SK-N-SH (cell line): ENCODE measurements around the gene PLXND1. TPM values are rescaled to one million over a fixed set of nuclear protein-coding genes. Genes with fewer than 3 reads are reported as not detected.

Source experiments
- CTCF ChIA-PET: fragments of 300-600, 350-600 bp; formaldehyde crosslinking; extraction: SDS; loops from one replicate; lab custom pipeline; 2021; lab: Yijun Ruan, JAX
- POLR2A ChIA-PET: fragments of 350-600 bp; sonication (Branson Sonifier 250); formaldehyde crosslinking; extraction: SDS; loops from one replicate; lab custom pipeline; 2020; ENCODE audit warnings: antibody characterized with exemption, inconsistent platforms; lab: Yijun Ruan, JAX
- DNase-seq: peaks from one replicate; pipeline ENCODE4 v3.0.0; 2012
- H2AFZ ChIP-seq: fragments of 200-600 bp; sonication (generic); 2 replicates; pipeline ENCODE4 v1.8.1; 2016; ENCODE audit warnings: antibody characterized with exemption, mild to moderate bottlenecking, low read depth
- H3F3A ChIP-seq: fragments of 200-600 bp; sonication (generic); replicated peaks from 2 replicates; pipeline ENCODE3; 2016; ENCODE audit warnings: antibody characterized with exemption, mild to moderate bottlenecking; ENCODE audit not compliant: insufficient read depth
- H3K27ac ChIP-seq, 2 experiments: fragments of 200-500 bp in 1 of 2; fragments of 200-600 bp in 1 of 2; sonication (Bioruptor generic) in 1 of 2; sonication (generic), shearing (Covaris generic) in 1 of 2; 2 replicates each; pipeline versions ENCODE4 v1.5.1 to v1.6.1; 2014 to 2016; ENCODE audit warnings: low read depth in 2 of 2, inconsistent platforms in 1 of 2, low read length in 1 of 2, mild to moderate bottlenecking in 1 of 2, mixed read lengths in 1 of 2
- H3K27me3 ChIP-seq: fragments of 200-600 bp; sonication (generic), shearing (Covaris generic); 2 replicates; pipeline ENCODE4 v1.6.1; 2016; ENCODE audit warnings: mixed run types; ENCODE audit not compliant: insufficient read depth
- H3K36me3 ChIP-seq, 2 experiments: fragments of 200-500 bp in 1 of 2; fragments of 200-600 bp in 1 of 2; sonication (Bioruptor generic) in 1 of 2; sonication (generic) in 1 of 2; replicated peaks in 1 of 2; 2 replicates each; pipeline versions ENCODE3 to v1.5.1; 2014 to 2016; ENCODE audit warnings: low read length in 1 of 2, mild to moderate bottlenecking in 1 of 2; ENCODE audit not compliant: insufficient read depth in 2 of 2, control insufficient read depth in 1 of 2
- H3K4me1 ChIP-seq, 2 experiments: fragments of 200-500 bp in 1 of 2; fragments of 200-600 bp in 1 of 2; sonication (Bioruptor generic) in 1 of 2; sonication (generic), shearing (Covaris generic) in 1 of 2; 2 replicates each; pipeline versions ENCODE4 v1.5.1 to v1.6.1; 2014 to 2016; ENCODE audit warnings: low read depth in 1 of 2, low read length in 1 of 2, mixed run types in 1 of 2; ENCODE audit not compliant: insufficient read depth in 2 of 2, control insufficient read depth in 1 of 2
- H3K4me2 ChIP-seq: fragments of 200-600 bp; sonication (generic), shearing (Covaris generic); 2 replicates; pipeline ENCODE4 v1.6.1; 2017; ENCODE audit warnings: mixed run types
- H3K4me3 ChIP-seq, 2 experiments: fragments of 200-500 bp in 1 of 2; fragments of 200-600 bp in 1 of 2; sonication (Bioruptor generic) in 1 of 2; sonication (generic), shearing (Covaris generic) in 1 of 2; 2 replicates each; pipeline versions ENCODE4 v1.5.1 to v1.8.1; 2014 to 2016; ENCODE audit warnings: low read depth in 2 of 2, inconsistent platforms in 1 of 2, low read length in 1 of 2, mild to moderate bottlenecking in 1 of 2, mixed read lengths in 1 of 2, moderate library complexity in 1 of 2
- H3K79me2 ChIP-seq: fragments of 200-600 bp; sonication (generic); 2 replicates; pipeline ENCODE4 v1.8.1; 2017; ENCODE audit warnings: mild to moderate bottlenecking; ENCODE audit not compliant: insufficient read depth
- H3K9ac ChIP-seq: fragments of 200-600 bp; sonication (generic); 2 replicates; pipeline ENCODE4 v1.6.1; 2017; ENCODE audit warnings: mixed run types
- H3K9me2 ChIP-seq: fragments of 200-600 bp; sonication (generic); 2 replicates; pipeline ENCODE4 v1.6.1; 2017; ENCODE audit warnings: mixed run types
- H3K9me3 ChIP-seq: fragments of 200-600 bp; sonication (generic); 2 replicates; pipeline ENCODE4 v1.6.1; 2017; ENCODE audit warnings: mixed run types, mild to moderate bottlenecking, moderate library complexity
- H4K20me1 ChIP-seq: fragments of 200-600 bp; sonication (generic); 2 replicates; pipeline ENCODE4 v1.6.1; 2017; ENCODE audit warnings: mild to moderate bottlenecking, mixed run types; ENCODE audit not compliant: insufficient read depth
- CHD2 ChIP-seq: fragments of 150-350 bp; IDR thresholded peaks from 2 replicates; pipeline ENCODE4 v1.6.1; 2018; ENCODE audit warnings: low read length; ENCODE audit not compliant: partially characterized antibody
- EP300 ChIP-seq, 2 experiments: IDR thresholded peaks; 2 replicates each; pipeline versions ENCODE4 v1.4.0 to v1.6.1; 2012; ENCODE audit warnings: borderline replicate concordance in 1 of 2, low read depth in 1 of 2, low read length in 1 of 2
- EZH2phosphoT487 ChIP-seq: fragments of 200-600 bp; sonication (generic); IDR thresholded peaks from 2 replicates; pipeline ENCODE4 v1.6.1; 2017; ENCODE audit warnings: low read depth, mixed run types, mild to moderate bottlenecking, antibody characterized with exemption, moderate library complexity, borderline replicate concordance
- FOXJ3 ChIP-seq: sonication (generic); formaldehyde crosslinking; IDR thresholded peaks from 2 replicates; pipeline ENCODE4 v1.5.1; 2020; ENCODE audit warnings: mild to moderate bottlenecking, missing genetic modification reagents
- GABPA ChIP-seq: IDR thresholded peaks from 2 replicates; pipeline ENCODE4 v1.4.0; 2012; ENCODE audit warnings: low read depth, mild to moderate bottlenecking
- GATA2 ChIP-seq: sonication (generic); formaldehyde crosslinking; IDR thresholded peaks from 2 replicates; pipeline ENCODE4 v1.5.0; 2020; ENCODE audit warnings: mild to moderate bottlenecking, missing genetic modification reagents
- JUND ChIP-seq: IDR thresholded peaks from 2 replicates; pipeline ENCODE4 v1.4.0; 2012
- MEF2A ChIP-seq: IDR thresholded peaks from 2 replicates; pipeline ENCODE4 v1.4.0; 2012; ENCODE audit warnings: low read depth, borderline replicate concordance
- MXI1 ChIP-seq: IDR thresholded peaks from 2 replicates; pipeline ENCODE4 v1.6.1; 2012; ENCODE audit warnings: mild to moderate bottlenecking, low read depth, low read length, improper control_type of control experiment
- NFIC ChIP-seq: IDR thresholded peaks from 2 replicates; pipeline ENCODE4 v1.4.0; 2012; ENCODE audit warnings: borderline replicate concordance
- NRF1 ChIP-seq: IDR thresholded peaks from 2 replicates; pipeline ENCODE4 v1.6.1; 2012; ENCODE audit warnings: low read depth, mild to moderate bottlenecking, low read length
- POLR2AphosphoS5 ChIP-seq: IDR thresholded peaks from 2 replicates; pipeline ENCODE4 v1.6.1; 2012; ENCODE audit warnings: low read depth, low read length
- RCOR1 ChIP-seq: fragments of 150-350 bp; IDR thresholded peaks from 2 replicates; pipeline ENCODE4 v1.6.1; 2017; ENCODE audit warnings: antibody characterized with exemption, low read length
- RFX5 ChIP-seq: IDR thresholded peaks from 2 replicates; pipeline ENCODE4 v1.6.1; 2012; ENCODE audit warnings: mild to moderate bottlenecking, improper control_type of control experiment, low read length
- SIN3A ChIP-seq: IDR thresholded peaks from 2 replicates; pipeline ENCODE4 v1.6.1; 2012; ENCODE audit warnings: low read depth, mild to moderate bottlenecking, low read length, moderate library complexity, borderline replicate concordance
- YY1 ChIP-seq: IDR thresholded peaks from 2 replicates; pipeline ENCODE4 v1.4.0; 2012; ENCODE audit warnings: low read depth, mild to moderate bottlenecking
- WGBS: methylation state at CpG from one replicate; pipeline ENCODE4 v1.1.6; 2017; ENCODE audit warnings: low lambda C conversion rate; 5-methylcytosine and 5-hydroxymethylcytosine counted together
- polyA plus RNA-seq, 3 experiments: library from polyadenylated mRNA; depleted of rRNA; stranded (reverse); fragments of >200 nt; gene quantifications; 2 replicates each; pipeline ENCODE4 v1.2.3, GENCODE V29; 2012
- TF ChIP-seq, protein P1 (sequence below): IDR thresholded peaks from 2 replicates; pipeline ENCODE4 v1.6.1; 2012; ENCODE audit warnings: mild to moderate bottlenecking, low read depth, low read length, moderate library complexity
- TF ChIP-seq, protein P2 (sequence below): IDR thresholded peaks from 2 replicates; pipeline ENCODE4 v1.4.0; 2012; ENCODE audit warnings: low read depth, borderline replicate concordance
- TF ChIP-seq, protein P3 (sequence below): IDR thresholded peaks from 2 replicates; pipeline ENCODE4; 2012
- TF ChIP-seq, protein P4 (sequence below): IDR thresholded peaks from 2 replicates; pipeline ENCODE4 v1.4.0; 2012; ENCODE audit warnings: low read depth

The PLXND1 gene
- polyA plus RNA-seq, 1 of the 3 experiments (the other 2 are of a cell fraction), result 53.5 TPM

DNA sequence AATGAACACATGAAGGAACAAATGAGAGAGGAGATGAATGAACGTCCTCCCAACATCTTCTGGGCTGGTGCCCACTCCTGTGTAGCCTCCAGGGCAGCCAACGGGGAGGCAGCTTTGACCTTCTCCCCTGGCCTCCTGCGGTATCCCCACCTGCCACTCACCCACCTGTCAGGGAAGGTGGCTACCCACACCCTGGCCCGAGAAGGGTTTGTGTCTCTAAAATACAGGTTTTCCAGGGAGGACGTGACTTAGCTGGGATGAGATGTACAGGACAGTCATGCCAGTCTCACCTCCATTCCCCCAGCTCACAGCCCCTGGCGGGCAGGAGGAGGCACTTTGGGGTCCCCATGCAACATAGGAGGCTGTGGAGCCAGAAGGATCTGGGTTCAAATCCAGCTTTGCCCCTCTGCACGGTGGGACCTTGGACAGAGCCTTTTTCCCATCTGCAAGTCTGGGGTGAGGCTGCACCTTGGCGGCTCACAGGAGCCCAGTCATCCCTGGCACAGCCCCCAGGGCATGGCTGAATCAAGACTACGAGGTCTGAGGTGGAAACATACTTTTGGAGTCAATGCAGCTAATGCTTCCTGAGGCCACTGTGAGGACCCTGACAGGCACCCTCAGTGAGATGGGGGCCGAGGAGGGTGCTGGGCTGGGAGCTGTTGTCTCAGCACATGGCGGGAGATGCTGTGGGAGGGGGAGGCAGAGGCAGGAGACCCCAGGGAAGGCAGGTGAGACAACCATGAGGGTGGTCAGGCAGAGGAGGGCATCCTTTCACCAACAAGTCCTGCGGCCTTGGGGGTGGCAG, 11.1 kb upstream of the PLXND1 start:
- TF ChIP-seq MEF2A (no peak), MXI1 (no peak), FOXJ3 (CRISPR knock-in tag) (no peak), RFX5 (no peak), NRF1 (no peak), NFIC (no peak), EP300 (IDR thresholded peaks at IDR 0.05; ENCODE audit: borderline replicate concordance in 1 of 2, low read depth in 1 of 2, low read length in 1 of 2) (no peak), EZH2phosphoT487 (no peak), POLR2AphosphoS5 (no peak), GABPA (no peak), SIN3A (no peak), YY1 (no peak), CHD2 (no peak), RCOR1 (no peak), JUND (no peak), GATA2 (CRISPR knock-in tag) (no peak)
- TF ChIP-seq, protein P1, sequence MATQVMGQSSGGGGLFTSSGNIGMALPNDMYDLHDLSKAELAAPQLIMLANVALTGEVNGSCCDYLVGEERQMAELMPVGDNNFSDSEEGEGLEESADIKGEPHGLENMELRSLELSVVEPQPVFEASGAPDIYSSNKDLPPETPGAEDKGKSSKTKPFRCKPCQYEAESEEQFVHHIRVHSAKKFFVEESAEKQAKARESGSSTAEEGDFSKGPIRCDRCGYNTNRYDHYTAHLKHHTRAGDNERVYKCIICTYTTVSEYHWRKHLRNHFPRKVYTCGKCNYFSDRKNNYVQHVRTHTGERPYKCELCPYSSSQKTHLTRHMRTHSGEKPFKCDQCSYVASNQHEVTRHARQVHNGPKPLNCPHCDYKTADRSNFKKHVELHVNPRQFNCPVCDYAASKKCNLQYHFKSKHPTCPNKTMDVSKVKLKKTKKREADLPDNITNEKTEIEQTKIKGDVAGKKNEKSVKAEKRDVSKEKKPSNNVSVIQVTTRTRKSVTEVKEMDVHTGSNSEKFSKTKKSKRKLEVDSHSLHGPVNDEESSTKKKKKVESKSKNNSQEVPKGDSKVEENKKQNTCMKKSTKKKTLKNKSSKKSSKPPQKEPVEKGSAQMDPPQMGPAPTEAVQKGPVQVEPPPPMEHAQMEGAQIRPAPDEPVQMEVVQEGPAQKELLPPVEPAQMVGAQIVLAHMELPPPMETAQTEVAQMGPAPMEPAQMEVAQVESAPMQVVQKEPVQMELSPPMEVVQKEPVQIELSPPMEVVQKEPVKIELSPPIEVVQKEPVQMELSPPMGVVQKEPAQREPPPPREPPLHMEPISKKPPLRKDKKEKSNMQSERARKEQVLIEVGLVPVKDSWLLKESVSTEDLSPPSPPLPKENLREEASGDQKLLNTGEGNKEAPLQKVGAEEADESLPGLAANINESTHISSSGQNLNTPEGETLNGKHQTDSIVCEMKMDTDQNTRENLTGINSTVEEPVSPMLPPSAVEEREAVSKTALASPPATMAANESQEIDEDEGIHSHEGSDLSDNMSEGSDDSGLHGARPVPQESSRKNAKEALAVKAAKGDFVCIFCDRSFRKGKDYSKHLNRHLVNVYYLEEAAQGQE, result no peak
- TF ChIP-seq, protein P2, sequence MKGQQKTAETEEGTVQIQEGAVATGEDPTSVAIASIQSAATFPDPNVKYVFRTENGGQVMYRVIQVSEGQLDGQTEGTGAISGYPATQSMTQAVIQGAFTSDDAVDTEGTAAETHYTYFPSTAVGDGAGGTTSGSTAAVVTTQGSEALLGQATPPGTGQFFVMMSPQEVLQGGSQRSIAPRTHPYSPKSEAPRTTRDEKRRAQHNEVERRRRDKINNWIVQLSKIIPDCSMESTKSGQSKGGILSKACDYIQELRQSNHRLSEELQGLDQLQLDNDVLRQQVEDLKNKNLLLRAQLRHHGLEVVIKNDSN, result no peak
- TF ChIP-seq, protein P3, sequence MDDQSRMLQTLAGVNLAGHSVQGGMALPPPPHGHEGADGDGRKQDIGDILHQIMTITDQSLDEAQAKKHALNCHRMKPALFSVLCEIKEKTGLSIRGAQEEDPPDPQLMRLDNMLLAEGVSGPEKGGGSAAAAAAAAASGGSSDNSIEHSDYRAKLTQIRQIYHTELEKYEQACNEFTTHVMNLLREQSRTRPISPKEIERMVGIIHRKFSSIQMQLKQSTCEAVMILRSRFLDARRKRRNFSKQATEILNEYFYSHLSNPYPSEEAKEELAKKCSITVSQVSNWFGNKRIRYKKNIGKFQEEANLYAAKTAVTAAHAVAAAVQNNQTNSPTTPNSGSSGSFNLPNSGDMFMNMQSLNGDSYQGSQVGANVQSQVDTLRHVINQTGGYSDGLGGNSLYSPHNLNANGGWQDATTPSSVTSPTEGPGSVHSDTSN, result no peak
- TF ChIP-seq, protein P4, sequence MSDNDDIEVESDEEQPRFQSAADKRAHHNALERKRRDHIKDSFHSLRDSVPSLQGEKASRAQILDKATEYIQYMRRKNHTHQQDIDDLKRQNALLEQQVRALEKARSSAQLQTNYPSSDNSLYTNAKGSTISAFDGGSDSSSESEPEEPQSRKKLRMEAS, result no peak
- TF ChIP-seq, all 33 proteins: peak for 0
- CTCF ChIA-PET, result interaction anchor here (0.8 to 3.3 kb wide), 5 partner anchors 9 to 212 kb away, joined by 3 to 11 read pairs (median 3); no protein-coding TSS in a partner anchor
- Histone ChIP-seq H3K27me3 (no peaks in the 10 kb centered on the region), H3K9ac (no peak overlapping the region), H3F3A (no peaks in the 10 kb centered on the region), H3K27ac (no peak overlapping the region), H2AFZ (no peak overlapping the region), H3K4me2 (no peak overlapping the region), H3K4me3 (no peak overlapping the region), H3K79me2 (no peaks in the 10 kb centered on the region), H3K9me3 (no peaks in the 10 kb centered on the region), H3K36me3 (no peaks in the 10 kb centered on the region), H3K9me2 (no peaks in the 10 kb centered on the region), H4K20me1 (no peaks in the 10 kb centered on the region), H3K4me1 (no peaks in the 10 kb centered on the region; a peak in 1 of 4 replicates)
- POLR2A ChIA-PET, result no interaction called here
- DNase-seq, result no peak
- WGBS, result 80% methylated on average over 9 of the region's 12 CpGs
